ENCODE measurements around the gene FAM199X.

Gene FAM199X

GRCh38 chrX:104165894-104166734 lies at the start of gene FAM199X:
Gene FAM199X (plus strand): TSS chrX:104166453. CDS start chrX:104166786, 333 bp downstream.
- peak; percentile 89 for DNase-seq

GRCh38 chrX:104117759-104118158 lies 48.5 kb upstream of the FAM199X start:
- no peak for DNase-seq

- DNase-seq: peak; percentile 77
Measured at GRCh38 chrX:104118765-104119164, 47.5 kb upstream of the FAM199X start.

GRCh38 chrX:104122829-104123228 lies 43.4 kb upstream of the FAM199X start:
- no peak for DNase-seq

GRCh38 chrX:104126856-104127255 lies 39.4 kb upstream of the FAM199X start:
- DNase-seq: no peak

- no peak for DNase-seq
Measured at GRCh38 chrX:104130808-104131207, 35.4 kb upstream of the FAM199X start.

GRCh38 chrX:104134583-104135261 lies 31.5 kb upstream of the FAM199X start:
- no peak for DNase-seq

GRCh38 chrX:104135677-104136076 lies 30.6 kb upstream of the FAM199X start:
- DNase-seq: no peak

GRCh38 chrX:104136241-104137019 lies 29.8 kb upstream of the FAM199X start:
- peak; percentile 81 for DNase-seq

GRCh38 chrX:104137496-104137895 lies 28.8 kb upstream of the FAM199X start:
- no peak for DNase-seq

- no peak for DNase-seq
Measured at GRCh38 chrX:104141087-104141760, 25.0 kb upstream of the FAM199X start.

GRCh38 chrX:104151037-104151436 lies 15.2 kb upstream of the FAM199X start:
- DNase-seq: no peak

GRCh38 chrX:104156630-104157529 lies 9.4 kb upstream of the FAM199X start, which contains the start of gene SLC25A53:
Gene SLC25A53 (minus strand): TSS chrX:104157009. CDS start chrX:104105257, 51,752 bp downstream.
- peak; percentile 90 for DNase-seq

GRCh38 chrX:104166735-104167436 lies 633 bp downstream of the FAM199X start:
- no peak for DNase-seq

- no peak for DNase-seq
Measured at GRCh38 chrX:104168127-104168526, 1.9 kb downstream of the FAM199X start.

GRCh38 chrX:104172121-104172520 lies 5.9 kb downstream of the FAM199X start:
- no peak for DNase-seq

GRCh38 chrX:104172788-104173187 lies 6.5 kb downstream of the FAM199X start:
- DNase-seq: no peak

GRCh38 chrX:104173841-104174240 lies 7.6 kb downstream of the FAM199X start:
- no peak for DNase-seq

GRCh38 chrX:104183685-104184084 lies 17.4 kb downstream of the FAM199X start:
- DNase-seq: no peak

GRCh38 chrX:104187931-104188330 lies 21.7 kb downstream of the FAM199X start:
- no peak for DNase-seq

GRCh38 chrX:104189837-104190236 lies 23.6 kb downstream of the FAM199X start:
- DNase-seq: no peak
